Neutrophil (primary cell): ENCODE measurements around the gene SPG21.

Experiments
- H3K27ac ChIP-seq: fragments of 200-600 bp; sonication (generic); 2 replicates; pipeline ENCODE4 v1.5.1; 2016; ENCODE audit warnings: mild to moderate bottlenecking, moderate library complexity
- H3K27me3 ChIP-seq: fragments of 200-600 bp; sonication (generic); 2 replicates; pipeline ENCODE4 v1.6.0; 2016; ENCODE audit warnings: mild to moderate bottlenecking
- H3K36me3 ChIP-seq: fragments of 200-600 bp; sonication (generic); 2 replicates; pipeline ENCODE4 v1.5.1; 2017
- H3K4me1 ChIP-seq, 2 experiments: fragments of 200-600 bp in 1 of 2; sonication (generic) in 1 of 2; 1 replicate in 1 of 2; 2 replicates in 1 of 2; pipeline versions ENCODE4 v1.5.1 to v1.6.1; 2013 to 2016; ENCODE audit warnings: low read depth in 1 of 2, low read length in 1 of 2, mild to moderate bottlenecking in 1 of 2, moderate library complexity in 1 of 2; ENCODE audit not compliant: control insufficient read depth in 1 of 2, insufficient read depth in 1 of 2
- H3K4me3 ChIP-seq, 2 experiments: fragments of 200-600 bp in 1 of 2; sonication (generic) in 1 of 2; 1 replicate in 1 of 2; 2 replicates in 1 of 2; pipeline ENCODE4 v1.5.1; 2013 to 2016; ENCODE audit warnings: low read depth in 1 of 2, low read length in 1 of 2, mild to moderate bottlenecking in 1 of 2, moderate library complexity in 1 of 2
- H3K9me3 ChIP-seq: fragments of 200-600 bp; sonication (generic); 2 replicates; pipeline ENCODE4 v1.5.1; 2016
- CTCF ChIP-seq: fragments of 200-600 bp; sonication (generic); IDR thresholded peaks from 2 replicates; pipeline ENCODE4 v1.5.1; 2016; ENCODE audit warnings: antibody characterized with exemption

The SPG21 gene

GRCh38 chr15:64923546-64923945, 66.2 kb downstream of the SPG21 start:
- no peaks in the 10 kb centered on the region for H3K36me3 ChIP-seq
- no peaks in the 10 kb centered on the region for H3K27me3 ChIP-seq
- no peak overlapping the region for H3K4me3 ChIP-seq
- no peaks in the 10 kb centered on the region for H3K9me3 ChIP-seq
- H3K4me1 ChIP-seq = no peaks in the 10 kb centered on the region
- no peak for TF ChIP-seq CTCF
- no peak overlapping the region for H3K27ac ChIP-seq

- no peaks in the 10 kb centered on the region for H3K36me3 ChIP-seq
- no peaks in the 10 kb centered on the region for H3K27me3 ChIP-seq
- no peak overlapping the region for H3K4me3 ChIP-seq
- H3K9me3 ChIP-seq = no peaks in the 10 kb centered on the region
- H3K4me1 ChIP-seq = no peaks in the 10 kb centered on the region
- no peak for TF ChIP-seq CTCF
- H3K27ac ChIP-seq = no peak overlapping the region
Measured at GRCh38 chr15:64921711-64922110, 68.0 kb downstream of the SPG21 start.

- H3K36me3 ChIP-seq = no peaks in the 10 kb centered on the region
- H3K4me3 ChIP-seq = no peak overlapping the region
- H3K27ac ChIP-seq = no peak overlapping the region
- no peak for TF ChIP-seq CTCF
- peaks cover 6 to 8% of the 10 kb centered on the region in 2 experiments for H3K4me1 ChIP-seq
- H3K27me3 ChIP-seq = no peaks in the 10 kb centered on the region
- H3K9me3 ChIP-seq = no peaks in the 10 kb centered on the region
Measured at GRCh38 chr15:64919721-64920120, 70.0 kb downstream of the SPG21 start.

- Histone ChIP-seq H3K9me3 (no peaks in the 10 kb centered on the region), H3K36me3 (no peaks in the 10 kb centered on the region), H3K4me1 (peaks cover 6 to 8% of the 10 kb centered on the region in 2 experiments), H3K4me3 (no peak overlapping the region), H3K27me3 (peaks cover 15% of the 10 kb centered on the region), H3K27ac (no peak overlapping the region)
- no peak for TF ChIP-seq CTCF
Measured at GRCh38 chr15:64917211-64917610, 72.5 kb downstream of the SPG21 start.

- Histone ChIP-seq H3K27ac (no peak overlapping the region), H3K27me3 (peaks cover 23% of the 10 kb centered on the region), H3K36me3 (no peaks in the 10 kb centered on the region), H3K4me1 (peaks cover 13 to 16% of the 10 kb centered on the region in 2 experiments), H3K4me3 (no peak overlapping the region), H3K9me3 (no peaks in the 10 kb centered on the region)
- no peak for TF ChIP-seq CTCF
Measured at GRCh38 chr15:64916365-64916764, 73.3 kb downstream of the SPG21 start.
